Left lung (tissue), 10 donors: Measurements from ENCODE around the gene DOCK4. TPM values are rescaled to one million over a fixed set of nuclear protein-coding genes. Genes with fewer than 3 reads are reported as not detected.

Experiments used
- ATAC-seq: fragments of 200-7000 bp; cut with Tn5 transposase; one replicate; pipeline ENCODE4 v1.9.1; 2020; ENCODE audit warnings: moderate library complexity
- DNase-seq, 4 donors: peaks; one replicate each; pipeline ENCODE4 v3.0.0-alpha.2; 2013 to 2020
- H3K27ac ChIP-seq, 2 donors: fragments of 200-600 bp; sonication (generic) in 1 of 2; one replicate each; pipeline versions ENCODE4 v1.5.0 to v1.8.0; 2020 to 2021
- H3K27me3 ChIP-seq, 2 donors: fragments of 200-600 bp; sonication (generic) in 1 of 2; one replicate each; pipeline versions ENCODE4 v1.5.0 to v1.8.0; 2020 to 2021
- H3K36me3 ChIP-seq, 2 donors: fragments of 200-600 bp; sonication (generic) in 1 of 2; one replicate each; pipeline versions ENCODE4 v1.5.0 to v1.8.0; 2020 to 2021
- H3K4me1 ChIP-seq, 2 donors: fragments of 200-600 bp; one replicate each; pipeline ENCODE4 v1.8.0; 2021
- H3K4me3 ChIP-seq, 2 donors: fragments of 200-600 bp; sonication (generic) in 1 of 2; one replicate each; pipeline versions ENCODE4 v1.5.0 to v1.8.0; 2020 to 2021; ENCODE audit warnings: mild to moderate bottlenecking in 1 of 2
- H3K9me3 ChIP-seq, 2 donors: fragments of 200-600 bp; sonication (generic) in 1 of 2; one replicate each; pipeline versions ENCODE4 v1.5.0 to v1.8.0; 2020 to 2021
- CTCF ChIP-seq, 2 donors: fragments of 200-600 bp; sonication (generic) in 1 of 2; IDR thresholded peaks; one replicate each; pipeline versions ENCODE4 v1.5.0 to v1.8.0; 2021; ENCODE audit warnings: antibody characterized with exemption in 2 of 2
- intact Hi-C, 2 donors: fragments of 100-400 bp; cut with DNase I; formaldehyde crosslinking; loops; one replicate each; pipeline versions ENCODE4 v1.11.2 to v1.14.2; 2022
- polyA plus RNA-seq, 6 donors: library from polyadenylated mRNA; unstranded; fragments of 120-200 nt; gene quantifications; one replicate each; pipeline ENCODE4 v1.2.1, GENCODE V29; 2013; ENCODE audit not compliant: insufficient read length in 6 of 6
- total RNA-seq, 2 donors: library from RNA; stranded (reverse); fragmentation: NEBNext Ultra II Directional; extraction: Animal tissue kit (Norgen Biotek cat#: 25700); gene quantifications; one replicate each; pipeline ENCODE4 v1.2.1, GENCODE V29; 2021
- donor health status: DM: no; HTN: yes; CAD: no.
- donor health status: DM: no; HTN: no; CAD: no.

The DOCK4 gene
- total and polyA plus RNA-seq, 8 donors, result 38.9 to 64.3 (median 52.5) TPM

DNA sequence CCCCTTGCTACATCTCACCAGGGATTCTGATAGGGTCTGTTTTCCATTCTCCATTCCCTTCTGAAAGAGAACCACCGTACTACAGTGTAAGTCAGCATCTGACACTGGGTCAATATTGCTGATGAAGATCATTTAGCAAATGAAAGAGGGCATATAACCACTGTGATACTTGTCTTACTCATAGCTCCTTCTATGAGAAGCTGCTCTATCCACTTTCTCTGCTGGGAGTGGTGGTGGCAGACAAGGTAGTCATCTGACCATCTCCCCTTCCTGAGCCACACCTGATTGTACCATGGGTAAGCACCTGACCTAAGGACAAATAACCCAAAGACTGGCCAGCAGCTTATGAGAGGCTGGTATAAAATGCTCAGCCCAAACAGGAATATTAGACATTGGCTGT lies 220.4 kb downstream of the DOCK4 start:
- peaks cover 0 to 26% of the 10 kb centered on the region in 2 donors for H3K4me1 ChIP-seq
- no peaks in the 10 kb centered on the region for H3K27me3 ChIP-seq
- no peak for ATAC-seq
- no peak for TF ChIP-seq CTCF (IDR thresholded peaks at IDR 0.05)
- H3K27ac ChIP-seq, result peak overlapping the region in 1 of 2 donors; percentile 86
- no peak overlapping the region for H3K4me3 ChIP-seq
- H3K36me3 ChIP-seq, result peaks cover 0 to 10% of the 10 kb centered on the region in 2 donors
- no peak for DNase-seq
- no peaks in the 10 kb centered on the region for H3K9me3 ChIP-seq
- intact Hi-C loops, result no loop called here

DNA sequence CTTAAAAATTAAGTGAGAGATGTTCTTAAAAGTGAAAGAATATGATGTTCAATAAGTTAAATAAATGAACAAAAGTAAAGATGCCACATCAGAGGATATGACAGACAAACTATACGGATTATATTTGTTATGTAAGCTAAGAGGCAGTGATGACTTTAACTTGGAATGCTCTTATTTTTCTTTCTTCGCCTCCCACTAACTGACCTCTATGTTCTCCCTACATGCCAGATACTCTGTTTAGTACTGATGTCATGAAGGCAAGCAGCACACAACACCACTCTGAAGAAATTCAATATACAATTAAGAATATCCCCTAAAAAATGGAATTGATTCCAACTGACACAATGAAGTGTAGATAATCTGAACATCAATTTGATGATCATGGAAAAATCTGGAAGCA lies 223.4 kb downstream of the DOCK4 start:
- peaks cover 0 to 15% of the 10 kb centered on the region in 2 donors for H3K36me3 ChIP-seq
- H3K27me3 ChIP-seq, result no peaks in the 10 kb centered on the region
- TF ChIP-seq CTCF (IDR thresholded peaks at IDR 0.05), result no peak
- no peak for DNase-seq
- intact Hi-C loops, result no loop called here
- H3K4me3 ChIP-seq, result no peak overlapping the region
- no peak for ATAC-seq
- H3K27ac ChIP-seq, result no peak overlapping the region
- H3K4me1 ChIP-seq, result peaks cover 0 to 21% of the 10 kb centered on the region in 2 donors
- no peaks in the 10 kb centered on the region for H3K9me3 ChIP-seq

- intact Hi-C loops, result no loop called here
- ATAC-seq (no peak), DNase-seq (no peak)
- Histone ChIP-seq H3K4me1 (peaks cover 0 to 21% of the 10 kb centered on the region in 2 donors), H3K27ac (no peak overlapping the region), H3K4me3 (no peak overlapping the region), H3K27me3 (no peaks in the 10 kb centered on the region), H3K36me3 (peaks cover 0 to 16% of the 10 kb centered on the region in 2 donors), H3K9me3 (no peaks in the 10 kb centered on the region)
- no peak for TF ChIP-seq CTCF (IDR thresholded peaks at IDR 0.05)
Measured at GRCh38 chr7:111982133-111982532, 224.1 kb downstream of the DOCK4 start.

DNA sequence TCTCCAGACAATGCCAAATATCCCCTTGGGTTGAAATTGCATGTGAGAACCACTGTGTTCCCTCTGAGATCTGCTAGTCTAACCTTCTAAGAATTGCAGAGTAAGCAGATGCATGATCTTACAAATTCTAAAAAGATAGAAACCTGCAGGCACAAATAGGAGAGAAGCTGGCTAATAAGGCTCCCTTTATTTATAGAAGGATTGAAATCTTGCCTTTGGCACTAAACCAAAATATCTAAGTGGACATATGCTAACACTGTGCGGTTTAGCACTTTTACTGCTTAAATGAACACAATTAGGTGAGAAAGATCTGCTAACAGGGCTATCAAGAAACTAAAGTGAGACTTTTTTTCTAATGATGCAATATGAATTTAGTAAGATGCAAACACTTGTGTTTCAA lies 225.5 kb downstream of the DOCK4 start:
- no peak for ATAC-seq
- Histone ChIP-seq H3K27me3 (no peaks in the 10 kb centered on the region), H3K36me3 (peaks cover 0 to 16% of the 10 kb centered on the region in 2 donors), H3K9me3 (no peaks in the 10 kb centered on the region), H3K4me3 (no peak overlapping the region), H3K27ac (no peak overlapping the region), H3K4me1 (peaks cover 0 to 9% of the 10 kb centered on the region in 2 donors)
- intact Hi-C loops, result no loop called here
- no peak for DNase-seq
- no peak for TF ChIP-seq CTCF (IDR thresholded peaks at IDR 0.05)

DNA sequence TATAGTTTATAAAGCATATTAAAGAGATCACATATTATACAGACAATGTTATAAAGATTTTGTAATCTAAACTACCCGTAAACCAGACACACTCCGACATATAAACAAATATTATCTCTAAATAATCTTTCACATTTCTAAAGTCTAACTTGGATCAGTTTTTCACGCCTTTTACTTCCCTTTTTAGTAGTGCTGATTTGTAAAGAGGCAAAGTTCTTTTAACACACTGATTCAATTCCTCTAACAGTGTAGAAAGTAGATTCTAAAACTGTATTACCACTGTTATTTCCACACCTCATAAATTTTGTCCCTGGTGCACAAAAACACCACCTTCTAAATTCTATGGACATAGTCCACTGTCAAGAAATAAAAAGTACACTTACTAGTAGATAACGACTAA lies 230.9 kb downstream of the DOCK4 start:
- peaks cover 0 to 9% of the 10 kb centered on the region in 2 donors for H3K4me1 ChIP-seq
- no peak for TF ChIP-seq CTCF (IDR thresholded peaks at IDR 0.05)
- H3K4me3 ChIP-seq, result no peak overlapping the region
- DNase-seq, result no peak
- H3K9me3 ChIP-seq, result no peaks in the 10 kb centered on the region
- intact Hi-C loops, result no loop called here
- H3K27ac ChIP-seq, result peak overlapping the region in 1 of 2 donors; percentile 16
- no peak for ATAC-seq
- H3K36me3 ChIP-seq, result peaks cover 0 to 14% of the 10 kb centered on the region in 2 donors
- no peaks in the 10 kb centered on the region for H3K27me3 ChIP-seq
